HG03039 (cell line): Measurements from ENCODE around the gene MED15.

Experiments used
- ATAC-seq: cut with Tn5 transposase; IDR thresholded peaks from one replicate; pipeline ENCODE4 v1.9.1; 2021; ENCODE audit warnings: mild to moderate bottlenecking, moderate library complexity; ENCODE audit not compliant: unreplicated experiment

MED15 gene

DNA sequence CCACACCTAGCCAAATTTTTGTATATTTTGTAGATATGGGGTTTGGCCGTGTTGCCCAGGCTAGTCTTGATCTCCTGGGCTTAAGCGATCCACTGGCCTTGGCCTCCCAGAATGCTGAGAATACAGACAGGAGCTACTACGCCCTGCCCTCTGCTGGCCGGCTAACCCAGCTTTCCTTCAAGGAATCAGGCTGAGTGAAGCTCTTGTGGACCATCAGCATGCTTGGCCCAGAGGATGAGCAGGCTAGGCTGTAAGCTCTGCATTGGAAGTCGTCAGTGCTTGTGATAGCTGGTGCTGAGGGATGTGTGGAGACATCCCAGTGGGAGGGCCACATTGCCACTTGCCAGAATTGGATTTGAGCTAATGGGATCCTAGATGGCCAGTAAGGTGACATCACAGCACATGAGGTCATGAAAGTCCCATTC is 60.6 kb downstream of the MED15 start:
- ATAC-seq = no peak

DNA sequence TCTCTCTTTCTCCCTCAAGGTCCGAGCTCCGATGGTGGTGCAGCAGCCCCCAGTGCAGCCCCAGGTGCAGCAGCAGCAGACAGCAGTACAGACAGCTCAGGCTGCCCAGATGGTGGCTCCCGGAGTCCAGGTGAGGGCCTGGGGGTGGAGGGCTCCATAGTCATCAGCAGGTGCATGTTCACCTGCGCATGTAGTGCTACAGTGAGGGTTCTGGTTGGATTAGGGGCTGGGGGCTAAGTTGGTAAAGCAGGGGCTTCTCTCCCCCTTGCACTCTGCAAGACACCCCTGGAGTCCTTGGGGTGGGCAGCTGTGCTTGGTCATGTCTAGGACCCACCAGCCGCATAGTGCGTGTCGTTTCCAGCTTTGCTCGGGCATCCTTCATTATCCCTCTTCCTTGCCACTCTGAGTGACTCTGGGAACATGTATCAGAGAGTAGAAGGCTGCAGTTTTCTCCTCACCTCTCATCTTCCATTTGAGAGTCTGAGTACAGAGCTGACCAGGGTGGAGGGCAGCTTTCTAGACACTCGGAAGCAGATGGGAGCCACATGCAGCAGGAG is 61.2 kb downstream of the MED15 start:
- ATAC-seq = no peak

DNA sequence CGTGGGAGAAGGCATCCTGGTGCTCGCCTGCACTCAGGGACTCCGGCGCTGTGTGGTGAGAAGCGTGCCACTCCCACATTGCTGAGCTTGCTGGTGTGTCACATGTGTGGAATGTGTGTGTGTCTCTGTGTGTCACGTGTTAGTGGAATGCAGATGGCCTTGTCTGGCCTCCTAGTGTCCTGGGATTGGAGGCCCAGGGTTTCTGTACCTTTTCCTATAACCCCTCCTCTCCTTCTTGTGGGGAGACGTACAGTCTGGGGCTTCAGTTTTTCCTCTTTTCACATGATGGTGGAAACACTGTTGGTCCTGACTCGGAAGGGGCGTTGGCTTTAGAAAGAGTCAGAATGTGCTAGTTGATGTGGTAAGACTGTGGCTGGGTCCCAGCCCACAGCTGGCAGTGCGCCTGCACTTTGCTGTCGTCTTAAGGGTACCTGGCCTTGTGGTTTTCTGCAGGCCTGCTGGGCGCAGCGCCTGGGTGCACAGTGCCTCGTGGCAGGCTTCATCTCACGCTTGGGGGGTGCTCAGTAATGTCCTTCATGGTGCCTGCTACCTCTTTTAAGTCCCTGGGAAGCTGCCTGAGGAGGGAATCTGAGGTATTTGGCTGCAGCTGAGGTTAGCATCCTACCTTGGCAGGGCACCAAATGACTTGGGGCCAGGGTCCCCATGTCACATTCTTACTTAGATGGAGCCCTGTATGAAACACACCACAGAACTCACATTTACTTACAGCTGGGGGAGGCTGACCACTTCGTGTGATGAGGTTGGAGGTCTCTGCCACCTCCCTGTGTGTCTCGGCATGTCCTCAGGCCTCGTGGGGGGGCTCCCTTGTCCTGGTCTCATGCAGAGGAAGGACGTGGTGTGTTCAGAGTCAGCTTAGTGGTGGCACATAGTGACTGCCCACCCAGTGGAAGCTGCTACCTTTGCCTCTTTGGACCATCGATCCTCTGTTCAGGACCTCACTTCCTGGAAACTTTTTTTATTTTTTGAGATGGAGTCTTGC is 61.9 kb downstream of the MED15 start:
- ATAC-seq = no peak

DNA sequence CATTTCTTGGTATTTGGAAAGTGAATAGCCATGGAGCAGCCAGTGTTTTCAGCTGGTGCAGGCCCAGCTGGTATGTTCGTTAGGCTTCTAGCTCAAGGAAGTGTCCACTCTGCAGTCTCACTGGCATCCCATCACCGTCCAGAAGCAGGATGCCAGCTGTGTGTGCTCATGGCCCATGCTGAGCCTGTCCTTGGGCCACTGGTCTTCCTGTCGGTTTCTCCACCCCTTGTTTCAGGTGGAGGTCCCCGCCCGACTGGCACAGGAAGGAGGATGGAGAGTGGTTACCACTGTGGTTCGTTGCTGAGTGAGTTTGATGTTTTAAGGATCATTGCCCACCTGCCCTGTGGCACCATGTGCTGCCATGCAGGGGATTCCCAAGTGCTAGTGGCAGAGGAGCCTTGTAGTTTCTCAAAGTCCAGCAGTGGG is 63.7 kb downstream of the MED15 start:
- no peak for ATAC-seq

DNA sequence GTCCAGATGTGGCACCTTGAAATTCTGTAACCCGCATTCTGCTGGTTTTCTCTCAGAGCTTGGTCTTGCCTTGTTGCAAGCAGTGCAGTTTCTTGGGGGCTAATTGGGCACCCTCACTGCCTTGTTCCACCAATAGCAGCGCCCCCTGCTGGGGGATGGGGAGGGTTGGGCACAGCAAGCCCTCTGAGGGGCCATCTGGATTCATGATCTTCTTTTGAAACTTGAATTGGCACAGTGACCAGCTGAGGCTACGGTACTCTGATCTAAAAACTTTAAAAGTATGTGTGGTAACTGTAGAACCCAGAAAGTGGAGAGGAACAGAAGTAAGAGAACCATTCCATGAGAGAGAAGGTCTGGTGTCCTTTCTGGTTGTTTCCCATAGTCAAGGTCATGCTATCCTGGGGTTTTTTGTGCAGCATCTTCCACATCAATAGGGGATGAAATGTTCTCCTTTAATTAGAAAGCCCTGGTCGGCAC is 64.2 kb downstream of the MED15 start:
- no peak for ATAC-seq

DNA sequence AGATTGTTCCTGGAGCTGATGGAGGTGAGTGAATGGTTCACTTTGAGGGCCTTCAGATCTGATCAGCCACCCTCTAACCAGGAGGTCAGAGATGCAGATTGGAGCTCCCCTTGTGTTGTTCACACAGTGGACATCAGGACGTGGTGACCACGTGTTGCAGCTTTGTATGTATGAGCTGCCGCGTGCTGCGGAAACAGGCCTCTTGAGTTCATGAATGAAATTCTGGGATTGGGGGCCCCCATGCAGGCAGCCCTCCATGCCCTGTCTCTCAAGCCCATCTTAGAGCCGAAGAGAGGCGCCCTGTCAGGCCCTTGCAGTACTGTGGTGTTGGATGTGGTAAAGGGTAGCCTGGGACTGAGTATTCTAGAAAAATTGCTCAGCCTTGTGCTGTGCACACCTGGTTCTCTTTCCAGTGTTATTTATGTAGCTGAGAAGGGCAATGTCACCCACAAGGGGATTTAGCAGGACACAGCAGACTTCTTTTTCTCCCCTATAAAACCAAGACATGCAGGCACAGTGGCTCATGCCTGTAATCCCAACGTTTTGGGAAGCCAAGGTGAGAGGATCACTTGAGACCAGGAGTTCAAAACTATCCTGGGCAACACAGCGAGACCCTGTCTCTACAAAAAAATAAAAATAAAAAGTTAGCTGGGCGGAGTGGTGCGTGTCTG is 64.9 kb downstream of the MED15 start:
- no peak for ATAC-seq

DNA sequence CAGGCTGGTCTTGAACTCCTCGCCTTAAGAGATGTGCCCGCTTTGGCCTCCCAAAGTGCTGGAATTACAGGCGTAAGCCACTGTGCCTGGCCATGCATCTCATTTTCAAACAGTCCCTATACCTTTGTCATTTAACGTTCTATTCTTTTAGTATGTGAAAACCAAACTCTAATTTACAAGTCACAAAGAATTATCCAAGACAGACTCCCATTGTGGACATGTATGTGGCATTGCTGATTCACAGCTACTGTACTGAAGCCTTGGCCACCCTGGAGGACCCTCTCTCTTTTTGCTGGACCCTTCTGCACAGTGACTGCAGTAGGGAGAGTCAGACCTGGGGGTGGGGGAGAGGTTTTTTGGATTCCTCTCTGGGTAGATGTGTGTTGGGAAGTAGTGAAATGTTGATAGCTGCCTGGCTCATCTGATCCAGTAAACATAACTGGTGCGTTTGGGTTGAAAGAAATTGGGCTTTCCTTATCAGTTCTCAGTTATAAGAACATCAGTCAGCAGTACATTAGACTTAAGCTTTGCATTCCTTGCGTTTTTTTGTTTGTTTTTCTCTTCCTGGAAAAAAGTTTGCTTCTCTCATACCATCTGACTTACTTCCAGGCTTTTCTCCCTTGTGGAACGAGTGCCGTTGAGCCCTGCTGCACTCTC is 65.9 kb downstream of the MED15 start:
- no peak for ATAC-seq

DNA sequence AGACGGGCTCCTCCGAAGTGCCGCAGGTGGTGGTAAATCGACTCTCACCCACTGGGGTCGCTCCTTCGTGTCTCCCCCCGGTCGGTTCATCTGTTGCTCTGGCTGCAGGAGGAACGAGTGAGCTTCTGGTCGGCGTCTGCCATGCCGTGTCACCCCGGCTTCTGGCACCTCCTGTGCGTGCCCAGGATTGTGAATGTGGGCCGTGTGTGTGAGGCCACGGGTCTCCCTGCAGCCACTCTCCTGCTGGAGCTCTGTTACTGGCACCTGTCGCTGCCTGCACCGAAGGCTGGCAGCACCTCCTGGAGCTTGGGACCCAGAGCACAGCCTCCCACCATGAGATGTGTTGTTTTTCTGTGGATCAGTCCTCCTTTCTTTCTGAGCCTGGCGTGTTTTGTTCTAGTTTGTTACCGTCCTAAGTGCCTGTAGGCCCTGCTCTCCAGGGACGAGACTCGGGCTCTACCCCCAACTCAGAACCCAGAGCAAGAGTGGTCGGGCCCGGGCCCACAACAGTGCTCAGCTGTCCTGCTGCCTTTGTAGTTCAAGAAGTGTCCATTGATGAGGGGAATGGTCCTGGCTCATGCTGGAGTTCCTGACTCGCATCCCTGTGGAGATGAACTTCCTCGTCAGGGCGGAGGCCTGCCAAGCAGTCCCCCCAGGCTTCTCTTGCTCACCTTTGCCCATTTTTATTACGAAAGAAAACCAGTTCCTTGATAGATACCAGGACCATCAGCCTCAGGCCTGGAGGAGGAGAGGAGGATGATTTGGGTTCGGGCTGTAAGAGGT is 66.6 kb downstream of the MED15 start:
- no peak for ATAC-seq

DNA sequence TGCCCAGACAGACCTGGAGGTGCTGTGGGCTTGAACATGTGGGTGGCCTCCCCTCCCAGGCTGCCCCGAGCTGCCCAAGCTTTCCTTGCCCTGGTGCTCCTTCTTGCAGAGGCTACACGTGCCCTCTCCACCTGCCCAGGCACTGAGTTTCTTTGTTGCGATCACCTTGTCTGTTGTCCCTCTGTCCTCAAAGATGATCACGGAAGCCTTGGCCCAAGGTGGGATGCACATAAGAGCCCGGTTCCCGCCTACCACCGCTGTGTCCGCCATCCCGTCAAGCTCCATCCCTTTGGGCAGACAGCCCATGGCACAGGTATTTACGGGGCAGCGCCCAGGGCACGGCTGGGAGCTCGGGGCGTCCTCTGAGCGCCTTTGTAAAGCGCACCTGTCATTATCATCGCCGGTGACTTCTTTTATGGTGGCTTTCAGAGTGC is 67.5 kb downstream of the MED15 start:
- ATAC-seq = no peak

DNA sequence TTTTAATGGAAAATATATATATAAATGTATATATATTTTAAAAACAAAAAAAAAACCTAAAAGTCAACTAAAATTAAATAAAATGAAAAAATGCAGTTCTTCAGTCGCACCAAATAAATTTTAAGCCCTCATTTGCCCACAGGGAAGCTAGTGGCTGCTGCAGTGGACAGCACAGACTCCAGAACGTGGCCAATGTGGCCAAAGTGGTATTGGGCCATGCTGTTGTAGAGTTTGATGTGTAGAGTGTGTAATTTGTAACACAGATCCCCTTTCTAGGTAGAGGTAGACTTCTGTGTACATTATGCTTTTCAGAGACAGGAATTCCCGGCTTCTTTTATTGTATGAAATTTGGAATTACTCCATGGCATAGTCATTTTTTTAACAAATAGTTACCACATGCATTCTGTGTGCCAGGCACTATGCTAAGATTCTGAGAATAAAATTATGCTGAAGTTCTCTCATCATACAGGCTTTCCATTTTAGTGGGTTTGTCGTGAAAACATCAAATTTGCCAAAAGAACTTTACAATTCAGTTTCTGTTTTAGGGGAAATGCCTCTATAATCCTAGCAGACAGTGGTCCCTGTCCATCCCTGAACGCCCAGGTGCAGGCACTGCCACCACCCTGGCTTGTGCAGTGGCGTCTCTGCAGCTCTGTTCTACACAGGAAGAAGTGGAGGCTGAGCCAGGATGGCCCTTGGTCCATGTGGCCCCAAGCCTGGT is 68.5 kb downstream of the MED15 start:
- no peak for ATAC-seq

DNA sequence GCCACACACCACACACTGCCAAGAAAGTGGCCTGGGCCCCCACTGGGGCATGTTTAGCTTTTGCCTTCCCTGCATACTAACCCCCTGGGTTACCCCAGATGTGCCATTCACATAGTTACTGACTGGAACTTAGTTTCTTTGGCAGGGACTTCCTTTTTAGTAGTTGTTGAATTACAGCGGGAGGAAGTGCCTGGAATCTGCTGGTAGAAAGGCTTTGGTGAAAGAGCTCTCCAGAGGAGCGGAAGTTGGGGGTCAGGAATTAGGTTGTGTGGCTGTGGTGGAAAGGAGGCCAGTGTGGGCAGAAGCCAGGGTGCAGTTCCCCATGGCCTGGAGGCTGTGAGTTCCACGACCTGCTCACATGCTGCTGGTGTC is 69.0 kb downstream of the MED15 start:
- ATAC-seq = no peak

DNA sequence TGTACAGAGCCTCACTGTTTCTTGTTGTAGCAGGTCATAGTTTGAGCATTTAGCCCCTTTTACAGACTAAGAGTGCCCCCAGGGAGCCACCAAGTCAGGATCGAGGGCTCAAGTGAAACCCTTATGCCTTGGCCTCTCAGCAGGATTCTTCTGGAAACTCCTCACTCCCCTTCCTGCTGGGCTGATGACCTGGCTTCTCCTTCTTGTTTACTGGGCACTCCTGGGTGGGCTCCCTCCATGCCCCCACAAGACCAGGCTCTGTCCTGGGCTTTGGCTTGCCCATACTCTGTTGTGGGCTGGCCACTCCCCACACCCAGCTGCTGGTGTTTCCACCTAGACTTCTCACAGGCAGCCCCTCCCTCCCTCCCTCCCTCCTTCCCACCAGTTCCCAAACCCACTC is 69.6 kb downstream of the MED15 start:
- ATAC-seq = no peak

DNA sequence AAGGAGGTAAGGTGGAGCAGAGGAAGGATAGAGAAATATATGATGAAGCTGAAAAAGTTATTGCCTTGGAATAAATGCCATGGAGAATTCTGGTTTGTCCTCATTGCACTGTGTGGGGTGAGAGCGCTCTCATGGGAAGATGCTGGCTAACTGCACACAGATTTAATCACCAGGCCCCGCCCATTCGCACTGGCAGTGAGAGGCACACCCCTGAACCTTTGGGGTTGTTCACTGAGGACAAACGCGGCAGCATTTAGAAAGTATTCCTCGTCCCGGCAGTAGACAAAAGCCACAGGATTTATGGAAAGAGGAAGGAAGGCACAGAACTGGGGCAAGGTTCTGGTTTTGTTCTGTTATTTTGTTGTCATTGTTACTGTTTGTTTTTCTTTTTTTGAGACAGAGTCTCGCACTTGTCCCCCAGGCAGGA is 70.2 kb downstream of the MED15 start:
- no peak for ATAC-seq

DNA sequence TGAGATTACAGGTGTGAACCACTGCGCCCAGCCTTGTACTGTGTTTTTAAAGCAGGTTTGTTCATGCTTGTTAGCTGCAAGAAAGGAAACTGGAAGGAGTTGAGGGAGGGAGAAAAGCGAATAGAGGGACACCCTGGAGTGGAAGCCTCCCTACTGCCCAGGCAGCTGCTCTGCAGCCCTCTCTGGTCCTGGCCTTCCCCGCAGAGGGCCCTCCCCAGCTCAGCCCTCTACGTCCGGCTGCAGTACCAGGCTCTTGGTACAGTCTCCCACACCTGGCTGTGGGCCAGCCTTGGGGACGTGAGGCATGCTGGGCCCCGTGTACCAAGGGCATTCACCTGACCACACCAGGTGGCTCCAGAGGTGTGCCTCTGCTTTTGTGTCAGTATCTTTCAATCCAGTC is 70.8 kb downstream of the MED15 start:
- no peak for ATAC-seq

DNA sequence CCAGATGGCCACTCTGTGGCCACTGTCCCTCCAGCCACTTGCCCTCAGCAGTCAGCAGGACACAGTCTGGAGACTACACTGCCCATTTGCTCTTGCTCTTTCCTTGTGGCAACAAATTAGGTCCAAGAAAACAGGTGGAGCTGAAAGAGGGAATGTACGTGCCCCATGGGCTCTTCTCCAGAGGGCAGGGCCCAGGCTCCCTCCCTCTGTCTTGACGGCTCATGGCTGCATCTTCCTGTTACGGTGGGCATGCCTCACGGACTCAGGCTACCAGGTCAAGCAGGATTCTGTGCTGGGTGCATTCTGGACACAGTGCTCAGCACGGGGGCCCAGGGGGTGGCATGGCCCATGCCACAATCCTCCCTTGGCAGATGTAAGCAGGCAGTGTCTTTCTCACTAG is 71.3 kb downstream of the MED15 start:
- no peak for ATAC-seq

DNA sequence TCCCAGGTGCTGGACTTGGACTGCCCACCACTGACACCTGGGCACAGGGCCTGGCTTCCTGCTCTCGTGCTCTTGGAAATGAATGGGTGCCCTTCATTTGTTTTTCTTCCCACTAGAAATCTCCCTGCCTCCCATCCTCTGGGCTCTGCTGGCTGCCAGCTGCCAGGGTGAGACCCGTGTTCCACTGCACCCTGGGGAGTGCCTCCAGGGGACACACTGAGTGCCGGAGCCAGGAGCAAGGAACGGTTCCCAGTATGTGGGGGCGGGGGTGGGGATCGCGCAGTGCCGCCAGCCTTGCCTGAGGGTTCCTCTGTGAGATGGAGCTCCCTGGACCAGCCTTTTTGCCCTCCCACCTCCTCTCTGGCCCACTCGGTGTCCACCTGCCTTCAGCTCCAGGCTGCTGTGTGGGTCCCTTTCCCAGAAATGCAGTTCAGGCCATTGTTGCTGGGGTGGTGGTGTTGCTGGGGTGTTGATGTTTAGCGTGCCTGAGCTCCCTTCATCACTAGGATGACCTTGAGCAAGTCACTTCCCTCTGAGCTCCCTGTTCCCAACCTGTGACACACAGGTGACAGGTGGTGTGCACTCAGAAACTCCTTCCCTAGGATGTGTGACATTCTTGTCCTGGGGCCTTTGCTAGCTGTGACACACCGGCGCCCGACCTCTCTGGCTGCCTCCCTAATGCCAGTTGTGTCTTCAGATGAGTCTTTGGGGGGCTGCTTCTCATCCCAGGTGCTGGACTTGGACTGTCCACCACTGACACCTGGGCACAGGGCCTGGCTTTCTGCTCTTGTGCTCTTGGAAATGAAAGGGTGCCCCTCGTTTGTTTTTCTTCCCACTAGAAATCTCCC is 72.1 kb downstream of the MED15 start:
- no peak for ATAC-seq

DNA sequence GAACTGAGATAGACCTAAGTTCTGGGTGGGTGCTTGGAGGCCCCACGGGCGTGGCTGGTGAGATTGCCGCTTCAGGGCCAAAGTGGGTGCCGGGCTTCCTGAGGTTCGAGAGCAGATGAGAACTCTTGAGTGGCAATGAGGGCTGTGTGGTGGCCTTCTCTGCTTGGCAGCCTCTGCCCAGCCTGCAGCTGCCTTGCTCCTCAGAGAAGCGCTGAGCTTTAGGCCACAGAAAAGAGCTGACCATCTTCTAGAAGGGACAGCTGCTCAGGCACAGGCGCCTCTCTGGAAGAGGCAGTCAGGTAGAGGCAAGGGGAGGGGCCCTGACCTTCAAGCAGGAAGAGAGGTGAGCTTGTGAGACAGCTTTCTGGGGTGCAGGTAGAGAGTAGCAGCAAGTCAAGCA is 72.8 kb downstream of the MED15 start:
- ATAC-seq = no peak

DNA sequence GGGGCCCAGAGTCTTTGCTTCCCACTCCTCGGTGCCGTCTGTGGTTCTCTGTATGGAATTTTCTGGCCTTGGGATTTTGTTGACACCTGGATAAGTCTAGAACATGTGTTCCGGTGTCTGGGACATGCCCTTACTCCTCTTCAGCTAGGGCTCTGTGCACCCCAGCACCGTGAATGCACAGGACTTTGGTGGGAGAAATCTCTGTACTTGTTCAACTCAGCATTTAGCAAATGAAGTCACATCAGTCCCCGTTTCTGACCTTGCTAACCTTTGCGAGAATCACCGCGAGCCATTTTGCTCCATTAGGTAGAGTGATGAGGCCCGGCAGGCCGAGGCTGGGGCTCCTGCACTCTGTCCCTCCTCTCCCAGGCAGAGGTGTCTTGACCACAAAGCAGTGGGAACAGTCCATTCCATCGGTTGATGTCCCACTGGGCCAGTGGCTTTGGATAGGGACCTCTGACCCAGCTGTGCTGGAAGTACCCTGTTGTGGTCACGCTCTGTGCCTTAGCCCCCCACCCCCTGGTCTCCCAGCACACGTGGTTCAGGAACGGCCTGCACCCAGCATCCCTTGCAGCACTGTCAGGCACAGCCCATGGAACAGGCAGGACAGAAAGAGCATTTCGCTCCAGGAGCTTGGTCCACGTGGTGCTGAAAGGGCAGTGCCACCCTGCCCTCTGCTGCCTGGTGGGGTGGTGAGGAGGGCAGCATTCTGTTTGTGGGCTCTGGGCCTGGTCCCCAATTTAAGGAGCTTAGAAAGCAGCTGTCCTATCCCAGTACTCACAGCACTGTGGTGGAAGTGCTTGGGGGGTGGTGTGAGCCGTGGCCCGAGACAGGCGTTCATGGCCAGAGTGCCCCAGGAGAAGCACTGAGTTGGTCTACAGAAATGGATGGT is 73.4 kb downstream of the MED15 start:
- no peak for ATAC-seq
